Stimulated activated CD4-positive, alpha-beta T cell treated with anti-CD3 and anti-CD28 coated beads, Interleukin-12 subunit alpha, Interleukin-12 subunit beta, amount 100 ng/mL, for 24 hours (primary cell): ENCODE results near the gene AGER.

Source experiments
- DNase-seq, 2 experiments: peaks; one replicate each; pipeline ENCODE4 v3.0.0-alpha.2; 2020; ENCODE audit warnings: low read depth in 2 of 2

Gene AGER

DNA sequence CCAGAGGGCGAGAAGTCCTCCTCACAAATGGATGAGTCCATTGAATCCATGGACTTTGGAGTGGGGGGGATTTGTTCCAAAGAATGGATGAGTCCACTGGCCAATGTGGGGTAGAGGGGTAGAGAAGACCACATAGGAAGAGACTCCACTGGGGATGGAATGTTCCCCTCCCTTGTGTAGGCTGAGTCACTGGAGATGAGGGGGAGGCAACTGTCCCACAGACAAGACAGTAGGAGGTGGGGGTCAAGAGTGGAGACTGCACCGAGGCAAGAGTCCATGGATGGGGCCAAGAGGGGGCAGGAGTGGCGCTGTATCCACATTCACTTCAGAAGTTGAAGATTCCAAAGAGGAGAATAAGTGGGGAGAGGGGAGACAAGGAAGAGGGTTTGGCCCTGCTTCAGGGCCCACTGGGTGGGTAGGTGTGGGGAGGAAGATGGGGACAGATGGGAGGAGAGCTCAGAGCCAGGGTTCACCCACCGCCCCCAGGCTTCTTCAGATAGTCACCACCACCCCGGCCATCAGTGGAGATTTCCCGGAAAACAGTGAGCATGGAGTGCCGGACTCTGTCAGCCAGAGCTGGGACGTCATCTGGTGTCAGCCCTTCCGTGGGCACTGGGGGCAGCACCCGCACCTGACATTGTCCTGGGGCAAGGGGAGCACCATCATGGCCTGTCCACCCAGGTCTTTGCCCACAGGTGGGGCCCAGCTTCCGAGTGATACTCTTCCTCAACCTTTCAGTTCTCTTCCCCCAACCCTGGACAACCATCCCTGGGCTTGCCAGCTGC is 15.1 kb downstream of the AGER start:
- DNase-seq: no peak

GRCh38 chr6:32168350-32168749 is 15.7 kb downstream of the AGER start:
- DNase-seq: no peak

GRCh38 chr6:32167761-32168262 is 16.2 kb downstream of the AGER start:
- no peak for DNase-seq

- no peak for DNase-seq
These were observed 16.8 kb downstream of the AGER start for GRCh38 chr6:32167154-32167760.

DNA sequence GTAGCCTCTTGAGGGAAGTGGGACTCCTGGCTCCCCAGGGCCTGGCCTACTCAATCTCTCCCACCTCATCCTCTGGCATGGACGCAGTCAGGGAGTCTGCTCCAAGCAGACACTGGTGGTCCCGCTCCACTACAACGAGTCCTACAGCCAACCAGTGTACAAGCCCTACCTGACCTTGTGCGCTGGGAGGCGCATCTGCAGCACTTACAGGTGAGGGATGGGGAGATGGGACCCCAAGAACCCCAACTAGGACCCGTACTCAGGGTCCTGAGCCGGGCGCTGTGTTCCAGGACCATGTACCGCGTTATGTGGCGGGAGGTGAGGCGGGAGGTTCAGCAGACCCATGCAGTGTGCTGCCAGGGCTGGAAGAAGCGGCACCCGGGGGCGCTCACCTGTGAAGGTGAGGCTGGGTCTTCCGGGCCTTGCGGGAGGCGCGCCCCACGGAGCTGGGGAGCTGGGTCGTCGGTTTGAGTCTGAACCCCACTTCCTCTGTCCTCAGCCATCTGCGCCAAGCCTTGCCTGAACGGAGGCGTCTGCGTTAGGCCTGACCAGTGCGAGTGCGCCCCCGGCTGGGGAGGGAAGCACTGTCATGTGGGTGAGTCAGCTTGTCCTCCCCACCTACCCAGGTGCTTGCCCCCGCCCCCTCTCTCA is 17.5 kb downstream of the AGER start:
- no peak for DNase-seq

DNA sequence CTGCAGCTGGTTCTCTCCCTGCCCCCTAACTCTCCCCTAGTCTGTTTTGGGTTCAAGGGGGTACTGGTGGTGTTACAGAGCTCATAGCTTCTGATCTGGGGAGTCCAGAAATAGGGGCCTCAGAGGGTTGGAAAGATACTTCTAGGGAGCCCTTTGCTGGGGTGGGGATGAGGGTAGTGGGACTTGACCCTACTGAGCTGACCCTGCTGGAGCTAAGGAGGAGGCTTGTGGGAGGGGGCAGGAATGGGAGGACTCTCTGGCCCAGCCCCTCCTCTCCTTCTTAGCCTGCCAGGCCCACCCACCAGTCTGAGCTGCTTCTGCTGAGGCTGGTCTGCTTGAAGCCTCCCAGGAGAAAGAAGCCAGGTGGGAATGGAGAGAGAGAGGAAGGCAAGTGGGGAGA is 19.8 kb downstream of the AGER start, which contains the start of gene EGFL8:
EGFL8 (plus strand) TSS at position 301 of the 400 bp plus-strand sequence. CDS start 1,571 bp downstream, outside the sequence.
- no peak for DNase-seq

DNA sequence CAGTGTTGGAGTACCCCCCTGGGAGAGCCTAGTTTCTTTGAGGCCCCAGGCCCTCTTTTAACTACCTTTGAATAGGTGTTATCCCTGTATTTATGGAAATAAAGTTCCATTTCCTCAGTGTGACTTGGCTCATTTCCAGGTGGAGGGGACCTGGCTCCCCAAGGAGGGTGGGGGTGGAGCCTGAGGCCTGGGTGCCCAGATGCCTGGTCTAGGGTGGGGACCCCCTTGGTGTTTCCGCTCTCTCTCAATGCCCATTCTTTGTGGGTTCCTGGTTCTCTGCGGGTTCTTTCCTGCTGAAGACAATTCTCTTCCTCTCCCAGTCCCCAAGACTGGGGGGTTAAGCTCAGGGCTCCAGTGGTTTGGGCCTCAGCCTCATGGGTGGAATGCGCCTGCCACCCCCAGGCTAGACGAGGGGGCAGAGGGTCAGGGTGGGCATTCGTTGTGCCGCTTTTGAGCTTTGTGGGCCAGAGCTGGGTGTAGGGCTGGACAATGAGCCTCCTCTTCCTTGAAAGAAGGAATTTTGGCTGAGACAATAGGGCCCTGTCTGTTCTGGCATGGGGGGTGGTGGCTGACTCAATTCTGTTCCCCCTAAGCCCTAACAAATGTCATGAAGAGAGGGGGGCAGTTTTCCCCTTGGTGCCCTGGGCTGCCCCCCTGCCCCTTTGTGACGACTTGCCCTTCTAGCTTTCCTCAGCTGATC is 20.3 kb downstream of the AGER start:
- no peak for DNase-seq

- DNase-seq: no peak
These were observed 26.0 kb downstream of the AGER start for GRCh38 chr6:32158052-32158451.

DNA sequence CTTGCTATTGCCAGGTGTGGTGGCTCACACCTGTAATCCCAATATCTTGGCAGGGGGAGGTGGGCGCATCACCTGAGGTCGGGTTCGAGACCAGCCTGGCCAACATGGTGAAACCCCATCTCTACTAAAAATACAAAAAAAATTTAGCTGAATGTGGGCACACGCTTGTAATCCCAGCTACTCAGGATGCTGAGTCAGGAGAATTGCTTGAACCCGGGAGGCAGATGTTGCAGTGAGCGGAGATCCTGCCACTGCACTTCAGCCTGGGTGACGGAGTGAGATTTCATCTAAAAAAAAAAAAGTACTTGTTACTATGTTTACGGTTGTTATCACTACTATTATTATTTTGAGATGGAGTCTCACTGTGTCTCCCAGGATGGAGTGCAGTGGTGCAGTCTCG is 27.2 kb downstream of the AGER start:
- no peak for DNase-seq

- peak in 1 of 2 experiments; percentile 57 for DNase-seq
These were observed 29.4 kb downstream of the AGER start for GRCh38 chr6:32154514-32155161.

GRCh38 chr6:32153564-32154513 is 30.2 kb downstream of the AGER start, which contains the start of gene PPT2:
Gene PPT2, plus strand, starts transcription at chr6:32154141. Its CDS starts 454 bp downstream, at chr6:32154595.
- peak; percentile 57 to 78 for DNase-seq

DNA sequence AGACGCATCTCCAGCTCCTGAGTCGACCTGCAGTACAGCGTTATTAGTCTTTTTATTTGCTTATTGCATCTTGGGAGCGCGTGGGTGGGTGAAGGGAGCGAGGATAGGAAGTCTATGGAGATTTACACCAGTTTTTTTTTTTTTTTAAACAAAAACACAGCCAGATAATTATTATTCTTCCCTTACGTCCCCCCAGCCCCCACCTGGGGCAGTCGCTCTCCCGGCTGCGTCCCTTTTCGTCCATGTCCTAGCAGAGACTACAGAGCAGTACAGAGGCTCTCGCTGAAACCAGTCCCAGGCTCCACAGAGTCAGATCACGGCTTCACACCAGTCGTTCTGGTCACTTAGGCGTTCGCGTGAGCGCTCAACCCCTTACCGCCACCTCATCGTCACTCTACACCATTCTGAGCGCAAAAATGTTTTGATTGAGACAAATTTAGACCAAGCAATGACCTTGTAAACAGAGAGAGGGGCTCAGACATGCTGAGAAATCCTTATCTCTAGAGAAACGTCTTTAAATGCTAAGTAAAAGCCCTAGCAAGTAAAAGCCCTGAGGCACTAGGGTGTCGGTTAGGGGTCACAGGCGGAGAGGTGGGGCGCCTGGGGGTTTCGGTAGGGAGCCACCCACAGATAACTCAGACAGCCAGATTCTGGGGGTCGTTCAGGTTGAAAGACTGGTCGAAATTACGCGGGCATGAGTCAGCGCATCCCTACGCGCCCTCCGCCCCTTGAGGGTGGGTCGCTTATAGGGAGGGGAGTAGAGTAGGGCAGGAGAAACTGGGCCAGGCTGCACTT is 31.1 kb downstream of the AGER start:
- no peak for DNase-seq

- DNase-seq: no peak
These were observed 31.9 kb downstream of the AGER start, which contains the start of gene PRRT1 for GRCh38 chr6:32151863-32152768. Gene PRRT1, minus strand, starts transcription at chr6:32151939. Its CDS starts 112 bp downstream, at chr6:32151827.

DNA sequence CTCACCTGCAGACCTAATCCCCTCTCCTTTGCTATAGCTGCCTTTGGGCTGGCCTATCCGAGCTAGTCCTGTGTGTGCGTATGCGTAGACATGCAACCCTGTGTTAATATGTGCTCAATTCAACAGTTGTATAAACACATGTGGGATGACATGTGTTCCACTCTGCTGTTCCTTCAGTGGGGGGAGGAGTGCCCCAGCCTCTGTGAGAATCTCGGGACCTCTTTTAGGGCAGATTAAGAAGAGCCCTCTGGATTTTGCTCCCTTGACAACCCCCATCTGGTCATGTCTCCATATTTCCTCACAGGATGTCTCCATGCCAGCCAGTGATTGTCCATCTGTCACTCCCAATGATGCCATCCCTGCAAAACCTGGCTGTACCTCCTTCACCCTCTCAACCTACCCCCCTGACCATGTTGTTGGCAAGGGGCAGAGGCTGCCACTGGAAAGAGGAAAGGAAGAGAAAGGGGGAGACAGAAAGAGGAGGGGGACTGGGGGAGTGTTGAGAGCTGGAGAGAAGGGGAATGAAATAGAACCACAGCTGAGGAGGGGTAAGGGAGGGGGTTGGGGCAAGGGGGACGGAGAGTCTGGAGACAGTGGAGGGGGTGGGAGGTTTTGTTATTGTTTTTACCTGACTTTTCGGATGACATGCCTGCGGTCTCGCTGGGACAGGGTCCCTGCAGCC is 32.7 kb downstream of the AGER start:
- no peak for DNase-seq

DNA sequence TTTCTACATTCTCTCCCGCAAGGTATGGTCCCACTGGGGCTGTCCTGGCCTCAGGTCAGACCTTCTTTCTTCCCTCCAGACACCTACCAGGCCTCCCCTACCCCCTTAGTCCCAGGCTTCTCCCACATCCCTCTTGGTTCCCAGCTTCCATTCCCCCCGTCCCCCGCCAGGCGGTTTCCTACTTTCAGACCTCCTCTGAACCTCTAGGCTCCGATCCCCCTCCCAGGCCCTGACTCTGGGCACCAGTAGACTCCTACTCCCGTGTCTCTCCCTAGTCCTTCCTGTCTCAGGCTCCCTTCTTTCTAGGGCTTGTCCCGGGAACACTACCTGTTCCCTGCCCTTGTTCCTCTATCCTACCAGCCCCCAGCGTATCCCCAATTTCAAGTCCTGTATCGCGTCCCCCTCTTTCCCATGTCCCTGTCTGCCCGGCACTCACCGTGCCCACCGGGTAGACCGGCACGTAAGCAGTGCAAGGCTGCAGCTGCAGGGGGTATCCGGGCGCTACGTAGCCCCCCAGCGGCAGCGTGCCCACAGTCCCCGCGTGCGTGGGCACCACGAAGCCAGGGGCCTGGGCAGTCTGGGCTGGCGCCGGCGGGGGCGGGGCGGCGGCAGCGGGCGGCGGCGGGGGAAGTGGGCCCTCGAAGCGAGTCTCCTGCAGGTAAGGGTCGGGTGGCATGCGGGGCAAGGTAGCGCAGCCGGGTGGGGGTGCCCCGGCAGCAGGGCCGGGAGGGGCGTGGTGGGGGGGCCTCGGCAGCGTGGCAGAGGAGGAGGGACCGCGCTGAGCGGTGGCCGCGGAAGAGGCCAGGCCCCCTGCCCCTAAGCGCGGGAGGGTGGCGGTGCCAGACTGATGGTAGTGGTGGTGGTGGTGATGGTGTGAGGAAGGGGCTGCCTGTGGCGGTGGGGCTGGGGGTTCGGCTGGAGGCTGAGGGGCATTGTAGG is 33.9 kb downstream of the AGER start:
- no peak for DNase-seq

GRCh38 chr6:32149092-32149755 is 34.8 kb downstream of the AGER start:
- DNase-seq: no peak
